ENCODE measurements around the gene ROR2. TPM values are rescaled to one million over a fixed set of nuclear protein-coding genes. Genes with fewer than 3 reads are reported as not detected.

The ROR2 gene
- total RNA-seq, 2 donors from 2014 or later = 37.2 to 43.9 TPM

- no peak for TF ChIP-seq CTCF (IDR thresholded peaks at IDR 0.05)
- TF ChIP-seq POLR2AphosphoS5 (IDR thresholded peaks at IDR 0.05) = no peak
- TF ChIP-seq POLR2A (IDR thresholded peaks at IDR 0.05) = no peak
- intact Hi-C loops (cut with DNase I) = loop anchor here (2.0 to 5.0 kb wide), 2 partner anchors 62 to 173 kb away; no protein-coding TSS in a partner anchor
- no peaks in the 10 kb centered on the region for H3K36me3 ChIP-seq
- no peak overlapping the region for H3K4me3 ChIP-seq
- no peak overlapping the region for H3K27ac ChIP-seq
- WGBS = 15% methylated on average over 4 of the region's 4 CpGs
- peaks cover 4% of the 10 kb centered on the region for H3K4me1 ChIP-seq (replicated peaks)
- no peaks in the 10 kb centered on the region for H3K9me3 ChIP-seq
- H3K27me3 ChIP-seq (replicated peaks; ENCODE audit: insufficient read depth) = no peaks in the 10 kb centered on the region
- DNase-seq (ENCODE audit: low spot score) = no peak
These were observed 174.4 kb downstream of the ROR2 start for GRCh38 chr9:91775708-91776028.

GRCh38 chr9:91775011-91775707, 174.9 kb downstream of the ROR2 start:
- Histone ChIP-seq H3K27me3 (replicated peaks; ENCODE audit: insufficient read depth) (no peaks in the 10 kb centered on the region), H3K27ac (no peak overlapping the region), H3K36me3 (no peaks in the 10 kb centered on the region), H3K4me3 (no peak overlapping the region), H3K9me3 (no peaks in the 10 kb centered on the region), H3K4me1 (replicated peaks) (peaks cover 6% of the 10 kb centered on the region)
- 76% methylated on average over 9 of the region's 9 CpGs for WGBS
- intact Hi-C loops (cut with DNase I) = loop anchor here (2.0 to 5.0 kb wide), 2 partner anchors 62 to 174 kb away; no protein-coding TSS in a partner anchor
- DNase-seq (ENCODE audit: low spot score) = peak; percentile 66
- TF ChIP-seq POLR2AphosphoS5 (IDR thresholded peaks at IDR 0.05) (peak; percentile 80), CTCF (IDR thresholded peaks at IDR 0.05) (peak; percentile 68 to 90 (median 87)), POLR2A (IDR thresholded peaks at IDR 0.05) (no peak)

GRCh38 chr9:91773156-91773555, 176.9 kb downstream of the ROR2 start:
- H3K4me1 ChIP-seq (replicated peaks) = peaks cover 6% of the 10 kb centered on the region
- intact Hi-C loops (cut with DNase I) = no loop called here

GRCh38 chr9:91771864-91772263, 178.2 kb downstream of the ROR2 start:
- 58% methylated on average over 4 of the region's 4 CpGs for WGBS
- peaks cover 6% of the 10 kb centered on the region for H3K4me1 ChIP-seq (replicated peaks)
- no peaks in the 10 kb centered on the region for H3K27me3 ChIP-seq (replicated peaks; ENCODE audit: insufficient read depth)
- no peaks in the 10 kb centered on the region for H3K36me3 ChIP-seq
- no peak for DNase-seq (ENCODE audit: low spot score)
- H3K27ac ChIP-seq = no peak overlapping the region
- H3K9me3 ChIP-seq = no peaks in the 10 kb centered on the region
- no peak overlapping the region for H3K4me3 ChIP-seq
- intact Hi-C loops (cut with DNase I) = no loop called here
- TF ChIP-seq POLR2A (IDR thresholded peaks at IDR 0.05) = no peak
- TF ChIP-seq POLR2AphosphoS5 (IDR thresholded peaks at IDR 0.05) = no peak
- TF ChIP-seq CTCF (IDR thresholded peaks at IDR 0.05) = no peak

More at GRCh38 chr9:91773156-91773555, 176.9 kb downstream of the ROR2 start:
- H3K36me3 ChIP-seq = no peaks in the 10 kb centered on the region
- no peaks in the 10 kb centered on the region for H3K9me3 ChIP-seq
- H3K4me3 ChIP-seq = no peak overlapping the region
- no peak for DNase-seq (ENCODE audit: low spot score)
- H3K27ac ChIP-seq = no peak overlapping the region
- no peaks in the 10 kb centered on the region for H3K27me3 ChIP-seq (replicated peaks; ENCODE audit: insufficient read depth)
- WGBS = 69% methylated on average over 14 of the region's 14 CpGs
- TF ChIP-seq POLR2AphosphoS5 (IDR thresholded peaks at IDR 0.05) (no peak), CTCF (IDR thresholded peaks at IDR 0.05) (no peak), POLR2A (IDR thresholded peaks at IDR 0.05) (no peak)

GRCh38 chr9:91771027-91771426, 179.0 kb downstream of the ROR2 start:
- intact Hi-C loops (cut with DNase I) = no loop called here
- Histone ChIP-seq H3K4me3 (no peak overlapping the region), H3K36me3 (no peaks in the 10 kb centered on the region), H3K27ac (peak overlapping the region in 1 of 2 donors; percentile 26), H3K27me3 (replicated peaks; ENCODE audit: insufficient read depth) (no peaks in the 10 kb centered on the region), H3K4me1 (replicated peaks) (peaks cover 6% of the 10 kb centered on the region), H3K9me3 (no peaks in the 10 kb centered on the region)
- WGBS = 25% methylated on average over 8 of the region's 8 CpGs
- DNase-seq (ENCODE audit: low spot score) = no peak
- peak in 2 of 4 experiments; percentile 2 to 28 for TF ChIP-seq CTCF (IDR thresholded peaks at IDR 0.05)
- no peak for TF ChIP-seq POLR2AphosphoS5 (IDR thresholded peaks at IDR 0.05)
